NCI-H1930 (cell line): ENCODE measurements around the gene SLC44A1.

Experiments used
- DNase-seq, 2 experiments: peaks; one replicate each; lab custom pipeline; 2025; lab: John Stamatoyannopoulos, UW

The SLC44A1 gene

DNA sequence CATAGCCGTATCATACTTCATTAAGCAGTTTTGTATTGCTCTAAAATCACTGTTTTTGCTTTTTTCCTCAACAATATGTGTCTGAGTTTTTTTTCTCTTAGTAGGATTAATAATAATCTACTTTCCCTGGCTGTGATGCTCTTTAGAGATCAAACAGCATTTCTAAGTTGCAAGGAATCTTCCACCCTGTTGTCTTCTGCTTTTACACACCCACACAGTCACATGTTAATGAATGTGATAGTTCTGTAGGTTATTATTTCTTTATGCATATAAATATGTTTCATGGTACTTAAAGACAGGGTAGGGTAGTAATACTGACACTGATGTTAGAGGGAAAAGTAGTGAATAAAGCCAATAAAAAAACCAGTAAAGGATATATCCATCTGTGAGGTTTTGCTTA is 29.3 kb downstream of the SLC44A1 start:
- DNase-seq, result no peak

DNA sequence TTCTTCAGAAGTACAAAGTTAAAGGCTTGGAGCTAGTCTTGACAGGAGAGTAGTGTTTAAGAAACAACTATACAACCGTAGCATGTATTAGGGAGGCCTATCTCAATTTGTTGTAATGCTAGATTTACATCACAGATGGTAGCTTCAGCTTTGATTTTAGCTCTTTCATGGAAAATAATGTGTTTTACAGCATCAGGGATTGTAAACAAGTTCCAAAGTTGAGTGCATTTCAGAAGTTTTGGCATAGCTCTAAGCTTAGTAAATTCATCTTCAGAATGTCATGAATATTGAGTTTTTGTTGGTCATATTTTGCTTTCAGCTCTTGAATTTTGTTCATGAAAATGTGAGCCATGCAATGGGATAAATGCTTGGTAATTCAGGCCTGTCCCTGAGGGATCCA is 30.7 kb downstream of the SLC44A1 start:
- DNase-seq, result no peak

DNA sequence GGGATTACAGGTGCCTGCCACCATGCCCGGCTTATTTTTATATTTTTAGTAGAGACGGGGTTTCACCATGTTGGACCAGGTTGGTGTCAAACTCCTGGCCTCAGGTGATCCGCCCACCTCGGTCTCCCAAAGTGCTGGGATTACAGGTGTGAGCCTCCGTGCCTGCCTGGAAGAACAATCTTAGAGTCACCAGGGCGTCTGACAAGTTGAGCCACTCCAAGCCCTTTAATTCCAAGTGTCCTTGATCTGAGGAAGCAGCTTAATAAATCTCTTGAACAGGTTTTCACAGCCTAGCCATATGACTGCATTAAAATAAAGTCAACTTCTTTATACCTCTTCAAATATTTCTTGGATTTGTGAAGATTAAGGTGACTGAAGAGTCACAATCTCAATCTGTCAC is 31.5 kb downstream of the SLC44A1 start:
- no peak for DNase-seq

DNA sequence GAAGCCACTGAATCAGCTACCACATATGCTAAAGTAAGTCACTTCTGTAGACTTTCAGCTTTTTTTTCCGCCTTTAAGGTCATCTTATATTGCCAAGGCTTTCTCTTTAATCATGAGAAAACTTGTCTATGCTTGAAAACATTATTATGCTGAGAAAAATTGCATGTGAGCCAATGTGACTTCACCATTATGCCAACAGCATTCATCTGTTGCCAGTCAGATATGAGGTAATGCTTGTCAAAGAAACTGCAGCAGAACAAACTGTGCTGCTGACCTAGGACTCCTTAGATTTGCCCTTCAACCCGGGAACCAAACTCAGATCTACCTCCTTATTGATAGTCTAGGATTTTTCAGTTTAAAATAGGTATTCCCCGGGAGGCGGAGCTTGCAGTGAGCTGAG is 34.3 kb downstream of the SLC44A1 start:
- DNase-seq, result no peak

DNA sequence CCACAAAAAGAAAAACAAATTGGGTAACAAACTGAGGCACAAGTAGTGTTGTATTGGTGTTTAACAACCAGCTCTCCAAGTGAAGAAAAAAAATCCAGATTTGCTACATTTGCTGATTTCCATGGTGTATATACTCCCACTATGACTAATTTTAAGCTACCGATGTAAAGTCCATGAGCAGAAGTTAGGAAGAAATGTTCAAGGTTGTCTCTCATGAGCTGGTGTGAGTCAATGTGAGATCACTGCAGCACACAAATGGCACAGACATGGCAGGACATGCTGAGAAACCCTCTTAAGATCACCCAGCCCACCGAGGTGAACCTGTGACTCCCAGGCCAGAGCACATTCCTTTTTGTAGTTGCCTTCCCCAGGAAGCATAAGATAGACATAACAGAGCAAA is 36.2 kb downstream of the SLC44A1 start:
- no peak for DNase-seq

DNA sequence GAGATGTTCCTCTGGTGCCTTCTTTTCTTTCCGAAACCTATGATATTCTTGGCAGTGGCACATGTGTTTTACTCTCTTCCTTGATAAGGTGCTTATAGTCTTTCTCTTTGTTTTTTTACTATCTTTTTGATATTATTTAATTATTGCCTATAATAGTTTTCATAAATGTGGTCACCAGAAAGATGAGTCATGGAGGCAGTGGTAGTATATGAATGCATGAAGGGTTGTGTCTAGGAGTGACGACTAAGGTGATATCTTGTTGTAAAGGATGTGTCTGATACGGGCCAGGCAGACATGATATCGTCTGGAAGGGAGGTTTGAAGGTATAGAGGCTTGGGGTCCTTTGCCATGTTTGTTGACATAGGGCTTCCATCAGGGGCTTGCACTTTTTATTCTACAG is 36.8 kb downstream of the SLC44A1 start:
- no peak for DNase-seq

DNA sequence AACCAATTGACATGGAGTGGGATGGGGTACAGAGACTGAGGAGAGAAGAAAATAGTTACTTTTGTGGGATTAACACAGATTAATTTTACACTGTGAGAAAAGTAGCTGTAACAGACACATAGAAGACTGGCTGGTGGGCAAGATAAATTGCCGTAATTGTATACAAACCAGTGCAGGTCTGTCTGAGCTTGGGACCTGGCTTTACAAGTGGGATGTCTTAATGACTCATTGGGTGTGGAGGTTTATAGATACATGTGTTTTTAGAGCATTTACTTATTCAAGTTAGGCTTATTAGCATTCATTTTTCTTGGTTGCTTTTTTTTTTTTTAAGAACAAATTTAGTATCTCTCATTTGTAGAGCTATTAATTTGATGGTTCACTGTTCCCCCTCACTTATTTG is 37.5 kb downstream of the SLC44A1 start:
- DNase-seq, result no peak

DNA sequence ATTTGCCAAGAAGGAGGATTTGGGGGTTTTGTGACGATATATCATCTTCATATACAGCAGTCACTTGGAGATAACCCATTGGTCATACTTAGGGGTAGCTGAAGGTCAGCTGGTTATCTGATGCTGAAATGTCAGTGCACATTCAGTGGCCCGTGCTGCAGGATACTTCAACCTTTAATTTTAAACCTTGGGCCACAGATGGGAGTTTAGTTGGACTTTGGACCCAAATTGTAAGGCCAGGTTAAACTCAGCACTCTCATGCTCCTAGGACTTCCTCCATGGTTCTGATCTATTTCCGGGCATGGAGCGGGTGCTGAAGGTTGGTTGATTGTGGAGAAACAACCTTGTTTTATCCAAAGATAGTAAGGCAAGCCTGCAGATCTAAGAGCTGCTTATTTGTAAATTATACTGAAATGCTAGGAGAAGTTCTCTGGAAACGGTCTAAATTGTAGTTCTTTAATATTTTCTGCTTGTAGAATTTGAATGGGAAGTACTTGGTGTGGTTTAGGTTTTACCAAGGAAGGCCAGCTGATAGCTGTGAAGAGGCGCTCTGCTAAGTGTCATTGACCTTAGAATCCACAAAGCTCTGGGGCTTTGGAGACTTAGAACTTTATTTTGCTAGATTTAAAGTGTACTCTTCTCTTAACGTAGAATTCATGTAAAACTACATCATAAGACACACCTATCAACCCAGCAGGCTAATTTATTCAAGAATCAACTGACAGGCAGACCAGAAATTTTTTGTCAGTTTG is 38.6 kb downstream of the SLC44A1 start:
- no peak for DNase-seq

DNA sequence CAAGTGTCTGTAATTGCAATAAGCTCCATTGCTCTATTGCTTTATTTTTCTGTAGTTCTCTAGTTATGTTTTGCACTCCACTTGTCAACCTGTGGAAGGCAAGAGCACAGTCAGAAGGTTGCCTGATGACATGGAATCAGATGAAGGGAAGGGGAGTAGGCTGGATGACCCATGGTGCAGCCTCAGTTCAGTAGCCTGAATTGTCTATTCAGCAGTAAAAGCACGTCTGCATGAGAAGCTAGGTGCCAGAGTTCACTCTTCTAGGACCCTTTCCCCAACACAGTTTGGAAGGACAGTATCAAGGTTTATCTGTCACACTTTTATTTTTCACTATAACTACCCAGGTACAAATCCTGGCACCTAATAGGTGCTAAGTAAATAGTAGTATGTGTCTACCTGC is 39.3 kb downstream of the SLC44A1 start:
- DNase-seq, result no peak

DNA sequence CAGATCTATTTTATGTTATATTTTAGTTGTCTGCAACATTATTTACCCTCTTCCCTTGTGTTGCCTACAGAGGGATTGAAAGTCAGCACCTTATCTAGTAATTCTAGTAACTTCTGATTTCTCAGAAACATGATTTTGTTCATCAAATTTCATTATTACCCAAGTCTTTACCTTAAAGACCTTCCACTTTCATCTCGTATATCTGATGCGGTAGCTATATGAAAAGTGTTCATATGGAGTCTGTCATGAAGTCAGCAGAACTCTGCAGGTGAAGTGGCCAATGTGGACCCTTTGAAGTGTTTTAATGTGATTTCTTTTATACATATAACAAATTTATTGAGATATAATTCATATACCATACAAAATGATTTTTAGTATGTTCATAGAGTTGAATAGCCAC is 40.0 kb downstream of the SLC44A1 start:
- no peak for DNase-seq

DNA sequence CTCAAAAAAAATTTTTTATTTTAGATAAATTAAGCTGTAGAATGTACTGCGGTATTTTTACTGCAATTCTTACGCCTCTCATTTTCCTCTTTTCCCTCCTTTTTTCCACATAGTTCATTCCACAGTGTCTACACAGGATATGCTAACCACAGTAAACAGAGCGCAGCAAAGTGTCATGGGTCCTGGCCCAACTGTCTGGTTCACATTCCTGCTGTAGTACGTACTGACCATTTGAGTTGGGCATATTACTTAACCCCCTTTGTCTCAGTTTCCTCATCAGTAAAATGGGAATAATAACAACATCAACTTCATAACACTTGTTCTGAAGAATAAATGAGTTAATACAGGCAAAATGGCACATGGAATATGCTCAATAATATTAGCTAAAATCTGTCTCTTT is 41.6 kb downstream of the SLC44A1 start:
- no peak for DNase-seq

DNA sequence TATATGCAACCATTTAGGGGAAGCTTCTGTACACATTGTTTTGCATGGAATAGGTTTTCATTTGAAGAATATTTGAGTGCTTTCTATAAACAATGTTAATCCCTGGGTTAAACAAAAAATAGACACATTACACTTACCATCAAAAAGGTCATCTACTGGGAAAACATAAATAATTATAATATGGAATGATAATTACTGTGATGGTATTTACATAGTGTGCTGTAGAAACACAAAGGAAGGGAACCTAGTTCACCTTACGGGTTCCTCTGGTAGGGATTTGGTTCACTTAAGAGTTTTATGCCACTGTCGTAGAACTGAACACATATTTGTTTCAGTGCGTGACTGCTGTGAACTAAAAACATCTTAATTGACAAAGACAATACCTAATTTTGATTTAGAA is 44.9 kb downstream of the SLC44A1 start:
- no peak for DNase-seq

DNA sequence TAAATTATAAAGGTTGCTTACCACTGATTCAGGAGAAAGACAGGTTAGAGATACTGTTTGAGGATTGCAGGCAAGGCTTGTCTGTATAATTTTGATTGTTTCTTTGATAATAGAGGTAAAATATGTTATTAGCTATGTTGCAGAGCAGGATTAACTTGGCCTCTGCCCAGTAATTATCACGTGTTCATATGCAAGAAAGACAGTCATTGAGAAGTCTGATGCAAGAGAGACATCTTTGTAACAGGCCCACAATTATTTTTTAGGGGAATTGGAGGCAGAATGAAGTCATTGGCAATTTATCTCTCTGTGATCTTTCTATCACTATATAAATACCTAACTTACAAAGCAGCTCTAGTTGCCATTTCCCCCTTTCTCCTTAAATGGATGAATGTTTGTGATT is 46.0 kb downstream of the SLC44A1 start:
- no peak for DNase-seq

DNA sequence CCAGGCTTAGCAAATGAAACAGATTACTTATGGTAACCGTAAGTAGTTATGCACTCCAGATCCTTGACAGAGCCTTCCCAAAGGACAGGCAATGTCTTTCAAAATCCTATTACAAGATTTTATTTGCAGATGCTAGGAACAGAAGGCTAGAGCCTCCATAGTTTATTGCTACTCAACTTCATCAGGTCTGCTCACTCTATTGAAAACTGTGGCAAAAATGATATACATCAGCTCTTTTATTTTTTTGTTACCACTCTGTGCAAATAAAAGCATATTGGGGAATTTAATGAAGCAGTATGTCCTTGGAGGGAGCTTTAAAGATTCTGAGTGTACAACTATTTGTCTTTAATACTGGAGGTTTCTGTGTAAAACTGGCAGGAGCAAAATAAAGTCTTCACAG is 46.5 kb downstream of the SLC44A1 start:
- DNase-seq, result no peak

DNA sequence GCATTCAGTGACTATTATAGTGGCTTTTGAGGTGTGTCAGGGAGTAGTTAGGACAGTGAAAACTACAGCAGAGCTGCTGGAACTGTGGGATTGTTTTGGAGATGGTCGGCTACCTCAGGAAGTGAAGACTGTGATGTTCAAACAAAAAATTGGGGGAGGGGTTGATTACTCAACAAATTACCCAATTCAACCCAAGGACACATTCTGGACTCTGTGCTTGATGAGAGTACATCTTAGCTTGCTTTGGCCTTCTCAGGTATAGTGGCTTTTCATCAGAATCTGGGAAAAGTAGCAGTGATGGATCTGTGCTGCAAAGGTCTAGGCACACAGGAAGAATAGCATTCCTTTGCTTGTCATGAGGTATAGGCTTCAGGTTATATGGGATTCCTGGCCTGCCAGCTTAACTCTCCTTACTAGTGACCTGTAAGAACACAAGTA is 47.0 kb downstream of the SLC44A1 start:
- no peak for DNase-seq

DNA sequence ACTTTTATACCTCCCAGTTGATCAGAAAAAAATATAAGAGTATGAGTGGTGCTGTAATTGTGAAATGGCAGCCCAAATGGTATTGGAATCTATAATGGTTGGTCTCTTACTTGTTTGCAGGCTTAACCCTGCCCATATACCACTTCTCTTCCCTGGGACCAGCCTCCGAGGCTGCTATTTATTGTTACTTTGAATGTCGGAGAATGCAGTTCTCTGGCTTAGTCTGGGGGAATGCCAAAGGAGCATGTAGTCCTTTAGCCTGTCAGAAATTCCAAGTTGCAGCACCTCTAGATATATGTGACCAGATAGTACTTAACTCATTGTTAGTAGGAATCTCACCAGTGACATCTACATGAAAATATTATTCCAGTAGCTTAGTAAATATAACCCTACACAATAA is 47.5 kb downstream of the SLC44A1 start:
- DNase-seq, result no peak

DNA sequence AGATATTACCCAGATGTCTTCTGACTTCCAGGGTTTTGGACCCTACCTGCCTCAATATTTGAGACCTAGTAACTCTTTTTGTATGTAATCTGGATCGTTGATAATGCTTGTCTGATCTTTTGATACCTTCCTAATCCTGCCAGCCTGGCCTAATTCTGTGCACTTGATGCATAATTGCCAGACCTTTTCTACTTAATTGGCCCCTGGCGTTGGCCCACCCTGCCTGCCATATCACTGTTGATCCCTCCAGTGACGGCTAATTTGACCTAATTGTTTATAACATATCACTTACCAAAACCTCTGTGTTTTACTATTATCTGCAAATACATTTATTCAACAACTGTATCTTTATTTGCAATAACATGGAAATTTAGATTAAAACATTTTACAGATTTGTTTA is 49.0 kb downstream of the SLC44A1 start:
- no peak for DNase-seq

DNA sequence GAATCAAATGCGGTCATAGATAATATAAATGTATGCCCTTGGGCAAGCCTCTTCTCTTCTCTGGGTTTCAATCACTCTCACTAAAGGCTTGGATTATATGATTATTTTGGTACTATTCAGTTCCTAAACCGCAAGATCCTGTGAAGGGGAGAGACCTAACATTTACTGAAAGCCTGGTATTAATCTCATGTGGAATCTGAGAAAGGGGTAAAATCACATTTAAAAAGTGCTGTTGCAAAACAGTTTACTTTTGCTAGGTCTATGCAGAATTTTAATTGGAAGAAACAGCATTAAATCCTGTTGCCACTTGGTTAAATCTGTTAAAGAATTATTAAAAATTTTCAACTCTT is 50.7 kb downstream of the SLC44A1 start:
- DNase-seq, result no peak

DNA sequence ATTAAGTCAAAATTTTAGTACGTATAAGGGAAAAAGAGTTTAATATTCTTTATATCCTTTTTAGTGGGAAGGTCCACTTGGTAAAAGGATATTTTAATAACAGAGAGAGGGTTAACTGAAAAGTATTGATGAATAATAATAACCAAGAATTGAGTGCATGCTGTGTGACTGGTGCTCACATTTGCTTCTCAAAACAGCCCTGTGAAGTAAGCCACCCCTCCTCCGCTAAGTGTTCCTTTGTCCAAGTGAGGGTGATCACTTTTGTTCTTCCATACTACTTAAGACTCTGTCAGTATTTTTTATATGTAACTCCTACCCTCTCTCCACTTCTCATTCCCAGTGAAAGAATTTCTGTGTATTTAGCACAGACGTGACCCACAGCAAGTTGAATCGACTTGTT is 51.5 kb downstream of the SLC44A1 start:
- DNase-seq, result no peak

DNA sequence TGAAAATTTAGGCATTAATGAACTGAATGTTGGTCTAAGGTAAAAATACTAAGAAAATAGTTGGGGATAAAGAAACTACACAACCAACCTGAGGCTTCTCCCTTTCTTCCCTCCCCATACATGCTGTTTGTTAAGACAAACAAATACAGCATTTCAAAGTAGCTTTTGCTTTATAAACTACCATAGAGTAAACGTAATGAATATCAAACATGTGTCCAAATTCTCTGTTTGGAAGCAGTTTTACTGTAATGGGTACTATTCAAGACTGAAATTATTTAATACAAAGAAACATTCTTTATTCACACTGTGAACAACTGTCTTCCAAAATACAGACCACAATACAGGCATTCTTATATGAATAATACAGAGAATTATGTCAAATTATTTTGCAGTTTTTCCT is 52.0 kb downstream of the SLC44A1 start:
- DNase-seq, result no peak

DNA sequence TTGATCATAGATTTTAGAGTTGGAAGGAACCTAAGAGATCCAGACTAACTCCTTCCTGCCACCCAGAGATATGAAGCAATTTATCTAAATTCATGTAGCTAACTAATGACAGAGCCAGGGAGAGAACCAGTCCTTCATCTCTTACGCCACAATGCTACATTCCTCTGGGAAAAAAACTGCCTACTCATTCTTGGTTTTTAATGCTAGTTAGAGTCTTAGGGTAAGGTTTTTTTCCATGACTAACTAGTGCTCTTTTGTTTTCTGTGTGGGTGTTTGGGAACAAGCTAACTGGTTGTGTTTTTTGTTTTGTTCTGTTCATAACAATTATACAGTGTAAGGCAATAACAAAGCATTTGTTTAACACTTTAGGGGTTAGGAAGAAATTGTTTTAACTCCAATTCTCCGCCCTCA is 52.4 kb downstream of the SLC44A1 start:
- DNase-seq, result no peak

DNA sequence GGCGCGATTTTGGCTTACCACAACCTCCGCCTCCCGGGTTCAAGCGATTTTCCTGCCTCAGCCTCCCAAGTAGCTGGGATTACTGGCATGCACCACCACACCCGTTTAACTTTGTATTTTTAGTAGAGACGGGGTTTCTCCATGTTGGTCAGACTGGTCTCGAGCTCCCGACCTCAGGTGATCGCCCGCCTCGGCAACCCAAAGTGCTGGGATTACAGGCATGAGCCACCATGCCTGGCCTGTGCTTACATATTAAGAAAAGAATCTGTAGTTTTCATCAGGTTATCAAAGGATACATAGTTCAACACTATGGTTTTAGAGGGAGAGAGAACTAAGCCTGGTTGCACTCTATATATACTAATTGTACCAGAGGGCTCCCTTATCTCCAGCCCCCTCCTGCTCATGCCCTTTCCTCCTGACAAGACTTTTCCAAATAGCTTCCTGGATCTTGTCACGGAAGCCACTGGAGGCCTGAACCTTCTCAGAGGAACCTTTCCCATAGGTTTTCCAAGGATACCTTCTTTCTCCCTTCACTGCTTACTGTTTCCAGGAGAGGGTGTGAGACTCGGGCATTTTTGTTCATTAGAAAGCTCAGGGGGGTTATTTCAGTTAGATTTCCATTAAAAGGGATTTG is 53.1 kb downstream of the SLC44A1 start:
- DNase-seq, result no peak

DNA sequence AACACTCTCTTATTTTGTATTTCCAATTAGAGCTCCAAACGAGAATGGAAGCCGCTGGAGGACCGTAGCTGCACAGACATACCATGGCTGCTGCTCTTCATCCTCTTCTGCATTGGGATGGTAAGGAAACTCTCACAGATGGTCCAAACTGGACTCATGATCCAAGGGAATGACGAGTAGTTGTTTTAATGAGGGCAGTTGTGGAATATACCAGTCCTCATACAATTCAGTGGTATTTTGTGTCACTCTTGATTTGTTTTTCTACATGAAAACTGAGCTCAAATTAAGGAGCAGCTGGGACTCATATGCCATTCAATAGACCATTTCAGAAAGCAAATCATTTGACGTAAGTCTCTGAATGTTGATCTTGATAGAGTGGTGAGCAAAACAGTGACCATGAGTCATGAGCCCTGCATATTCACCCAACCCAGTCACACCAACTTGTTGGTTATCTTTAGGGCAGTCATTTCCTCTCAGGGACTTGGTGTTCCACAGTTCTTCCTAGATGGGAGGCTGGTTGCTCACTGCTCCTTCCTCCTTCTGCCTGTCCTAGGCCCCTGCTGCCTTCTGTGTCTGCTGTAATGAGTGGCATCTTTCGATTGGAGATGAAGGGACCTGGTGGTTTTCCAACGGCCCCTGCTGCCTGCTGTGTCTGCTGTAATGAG is 54.9 kb downstream of the SLC44A1 start:
- no peak for DNase-seq

DNA sequence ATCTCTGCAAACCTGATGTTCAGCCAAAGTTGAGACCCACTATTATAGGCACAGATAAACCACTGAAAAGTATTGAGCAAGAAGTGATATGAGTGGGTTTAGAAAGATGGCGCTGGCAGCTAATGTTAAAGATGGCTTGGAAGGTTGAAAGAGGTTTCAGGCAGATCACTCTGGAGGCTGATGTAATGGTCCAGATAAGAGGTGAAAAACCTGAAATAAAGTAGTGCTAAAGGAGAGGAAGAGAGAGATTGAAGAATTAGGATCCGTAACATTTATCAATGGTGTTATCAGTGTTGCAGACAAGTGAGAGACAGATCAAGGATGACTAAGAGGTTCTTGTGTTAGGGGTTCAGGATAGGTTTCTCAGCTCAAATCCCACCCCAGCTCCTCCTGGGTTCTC is 58.3 kb downstream of the SLC44A1 start:
- no peak for DNase-seq
